Fibroblast of skin of right quadriceps (primary cell): ENCODE measurements around the gene DTHD1.

Experiments
- DNase-seq: peaks from one replicate; pipeline ENCODE4 v3.0.0-alpha.2; 2013

DTHD1 gene

DNA sequence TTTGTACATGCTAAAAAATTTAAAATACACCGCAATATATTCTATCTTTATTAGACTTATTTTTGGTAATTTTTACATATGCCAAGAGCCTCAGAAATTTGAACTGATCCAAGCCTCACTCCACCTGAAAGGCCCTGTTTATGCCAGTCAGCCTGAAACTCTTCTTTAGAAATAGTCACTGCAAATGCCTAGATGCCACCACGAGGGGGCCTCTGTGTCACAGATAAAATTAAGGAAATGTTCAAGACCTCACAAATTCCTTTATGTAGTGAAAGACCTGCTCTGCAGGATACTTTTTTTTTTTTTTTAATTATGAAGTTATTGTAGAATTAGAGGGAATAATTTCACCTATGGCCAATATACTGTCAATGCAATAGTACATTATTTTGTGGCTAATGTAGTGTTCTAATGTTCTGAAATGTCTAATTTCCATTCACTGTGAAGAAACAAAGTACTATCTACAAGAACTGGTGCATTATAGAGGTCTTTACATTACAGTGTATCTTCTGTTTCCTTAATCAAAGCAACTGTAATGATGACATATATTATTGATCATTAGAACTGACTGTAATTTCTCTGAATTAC is 69.8 kb downstream of the DTHD1 start:
- DNase-seq = peak; percentile 12

DNA sequence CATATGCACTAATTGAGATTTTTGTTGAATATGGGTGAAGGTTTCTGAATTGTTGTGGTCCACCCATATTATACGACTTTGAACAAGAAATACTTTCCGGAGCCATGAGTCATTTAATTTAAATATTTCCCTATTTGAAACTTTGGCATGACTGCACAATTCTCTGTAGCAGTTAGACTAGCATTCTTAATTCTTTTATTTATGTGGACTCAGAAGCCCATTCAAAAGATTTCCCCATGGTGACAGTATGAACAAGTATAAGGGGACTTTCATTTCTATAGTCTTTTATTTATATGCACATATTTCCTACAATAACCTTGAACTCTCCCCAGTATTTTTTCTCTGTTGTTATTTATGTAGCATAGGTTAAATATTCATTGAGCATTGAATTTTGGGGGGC is 72.6 kb downstream of the DTHD1 start:
- DNase-seq = no peak

DNA sequence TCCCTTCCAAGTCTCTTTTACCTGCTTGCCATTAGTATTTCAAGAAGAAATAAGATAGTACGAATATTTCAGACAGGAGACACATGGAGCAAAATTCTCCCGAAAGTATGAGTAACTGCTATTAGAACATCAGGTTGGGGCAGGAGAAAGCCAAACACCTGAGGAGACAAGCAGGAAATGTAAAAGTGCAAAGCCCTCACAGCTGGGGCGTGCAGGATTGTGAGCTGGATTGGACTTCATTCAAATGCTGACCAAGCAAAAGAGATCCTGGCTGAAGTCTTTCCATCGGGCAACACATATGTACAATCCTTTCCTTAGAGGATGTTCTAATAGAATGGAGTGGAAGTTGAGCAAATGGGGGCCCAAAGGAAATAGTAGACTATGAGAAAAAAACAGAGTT is 76.8 kb downstream of the DTHD1 start:
- no peak for DNase-seq

DNA sequence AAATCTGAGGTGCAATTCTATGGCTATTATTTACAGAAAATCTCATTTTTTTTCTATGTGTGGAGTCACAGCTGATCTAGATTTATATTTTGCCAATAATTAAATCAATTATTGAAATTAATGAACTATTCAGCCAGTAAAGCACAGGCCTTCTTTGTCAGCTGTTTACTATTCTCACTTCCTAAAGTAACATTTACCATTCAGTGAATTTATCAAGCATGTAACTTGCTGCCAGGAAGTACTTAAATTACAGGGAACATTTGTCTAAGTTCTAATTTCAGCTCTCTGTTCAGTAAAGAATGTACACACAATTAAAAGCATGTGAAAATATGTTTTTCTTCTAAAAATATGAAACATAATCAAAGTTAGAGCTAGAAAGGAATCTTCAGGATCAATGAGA is 79.3 kb downstream of the DTHD1 start:
- no peak for DNase-seq

DNA sequence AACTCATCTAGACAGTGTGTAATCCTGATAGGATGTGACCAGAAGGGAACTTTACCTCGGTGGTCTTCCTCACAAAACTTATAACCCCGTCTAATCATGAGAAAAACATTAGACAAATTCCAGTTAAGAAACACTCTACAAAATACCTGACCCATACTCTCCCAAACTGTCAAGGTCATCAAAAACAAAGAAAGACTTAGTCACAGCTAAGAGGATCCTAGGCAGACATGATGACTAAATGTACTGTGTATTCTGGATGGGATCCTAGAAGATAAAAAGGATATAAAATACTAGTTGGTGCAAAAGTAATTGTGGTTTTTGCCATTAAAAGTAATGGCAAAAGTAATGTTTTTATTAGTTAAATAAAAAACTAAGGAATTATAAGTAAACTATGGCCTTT is 81.6 kb downstream of the DTHD1 start:
- no peak for DNase-seq

DNA sequence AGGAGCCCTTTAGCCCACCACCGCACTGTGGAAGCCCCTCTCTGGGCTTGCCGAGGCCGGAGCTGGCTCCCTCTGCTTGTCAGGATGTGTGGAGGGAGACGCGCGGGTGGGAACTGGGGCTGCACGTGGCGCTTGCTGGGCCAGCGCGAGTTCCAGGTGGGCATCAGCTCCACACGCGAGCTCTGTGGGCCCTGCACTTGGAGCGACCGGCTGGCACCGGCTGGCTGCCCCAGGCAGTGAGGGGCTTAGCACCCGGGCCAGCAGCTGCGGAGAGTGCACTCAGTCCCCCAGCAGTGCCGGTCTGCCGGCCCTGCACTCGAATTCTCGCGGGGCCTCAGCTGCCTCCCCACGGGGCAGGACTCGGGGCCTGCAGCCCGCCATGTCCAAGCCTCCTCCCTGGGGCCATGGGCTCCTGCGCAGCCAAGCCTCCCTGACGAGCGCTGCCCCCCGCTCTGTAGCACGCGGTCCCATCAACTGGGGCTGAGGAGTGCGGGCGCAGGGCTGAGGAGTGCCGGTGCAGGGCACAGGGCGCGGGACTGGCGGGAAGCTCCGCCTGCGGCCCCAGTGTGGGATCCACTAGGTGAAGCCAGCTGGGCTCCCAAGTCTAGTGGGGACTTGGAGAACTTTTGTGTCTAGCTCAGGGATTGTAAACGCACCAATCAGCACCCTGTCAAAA is 93.6 kb downstream of the DTHD1 start:
- no peak for DNase-seq

DNA sequence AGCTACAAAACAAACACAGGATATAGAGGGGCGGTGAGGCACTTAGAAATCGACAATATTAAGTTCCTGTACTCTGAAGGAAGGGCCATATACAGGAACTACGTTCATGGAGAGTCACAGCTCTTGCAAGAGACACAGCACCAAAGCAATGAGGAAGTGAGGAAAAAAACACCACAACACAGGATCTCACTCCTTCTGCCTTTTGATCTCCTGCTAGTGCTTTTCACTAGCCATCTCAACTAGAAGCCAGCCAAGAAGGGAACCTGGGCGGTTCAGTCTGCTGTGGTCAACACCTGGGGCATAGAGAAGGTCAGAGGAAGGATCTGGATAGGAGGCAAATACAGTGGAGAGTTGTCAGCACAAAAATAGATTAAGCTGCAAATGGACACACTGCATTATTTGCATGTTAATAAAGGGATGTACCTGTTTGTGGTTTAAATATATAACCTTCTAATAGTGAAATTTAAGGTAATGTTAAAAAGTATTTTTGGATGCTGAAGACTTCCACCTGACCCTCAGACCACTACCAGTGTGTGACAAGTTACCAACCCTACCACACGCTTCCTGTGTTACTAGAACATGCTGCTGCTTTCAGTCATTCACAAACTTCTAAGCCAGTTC is 104.6 kb downstream of the DTHD1 start:
- no peak for DNase-seq

DNA sequence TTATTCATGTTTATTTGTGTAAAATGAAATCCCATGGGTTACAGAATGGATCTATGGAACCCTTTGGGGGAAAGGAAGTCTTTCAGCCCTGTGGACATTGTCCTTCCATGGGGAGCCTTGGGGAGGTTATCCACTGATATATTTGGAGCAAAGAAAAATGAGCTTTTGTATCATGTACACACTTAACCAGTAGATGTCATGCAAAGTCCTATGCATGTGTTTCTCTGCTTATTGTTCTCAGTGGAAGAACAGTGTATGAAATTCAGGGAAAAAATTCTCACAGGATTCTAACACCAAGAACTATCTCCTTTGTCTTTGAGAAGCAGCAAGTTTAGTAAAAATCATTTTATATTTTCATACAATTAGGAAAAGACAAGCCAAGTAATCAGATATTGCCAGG is 105.3 kb downstream of the DTHD1 start:
- DNase-seq = no peak

DNA sequence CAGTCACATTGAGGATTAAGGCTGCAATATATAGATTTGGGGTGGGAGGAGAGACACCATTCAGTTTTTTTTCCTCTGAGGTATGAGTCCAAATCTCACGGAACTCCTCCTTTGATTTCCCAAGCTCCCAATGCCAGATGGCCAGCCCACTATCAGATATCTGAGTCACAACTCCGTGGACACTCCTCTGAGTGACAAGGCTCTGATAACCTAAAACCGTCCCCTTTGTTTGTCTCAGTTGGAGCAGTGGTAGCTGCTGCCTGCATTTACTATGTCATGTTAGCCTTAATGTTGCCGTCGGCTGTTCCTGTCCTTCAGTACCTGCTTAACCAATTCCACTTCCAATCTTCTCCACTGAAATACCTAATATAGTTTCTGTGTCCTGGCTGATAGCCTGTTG is 107.3 kb downstream of the DTHD1 start:
- no peak for DNase-seq

DNA sequence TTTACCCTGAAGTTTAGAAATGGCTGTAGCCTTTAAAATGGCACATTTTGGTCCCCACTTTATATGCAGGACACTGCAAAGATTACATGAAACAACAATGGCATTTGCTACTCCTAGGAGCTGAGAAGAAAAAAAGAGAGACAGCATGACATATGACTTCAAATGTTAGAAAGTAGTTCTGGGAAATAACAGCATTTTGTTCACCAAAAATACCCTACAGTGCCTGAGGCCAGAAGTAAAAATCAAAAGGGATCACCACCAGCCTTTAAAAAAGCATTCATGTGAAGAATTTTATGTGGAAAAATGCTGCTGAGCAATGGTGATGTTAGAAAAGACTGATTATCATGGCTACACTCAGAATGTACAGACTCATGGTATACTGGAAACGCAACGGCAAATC is 110.0 kb downstream of the DTHD1 start:
- no peak for DNase-seq

DNA sequence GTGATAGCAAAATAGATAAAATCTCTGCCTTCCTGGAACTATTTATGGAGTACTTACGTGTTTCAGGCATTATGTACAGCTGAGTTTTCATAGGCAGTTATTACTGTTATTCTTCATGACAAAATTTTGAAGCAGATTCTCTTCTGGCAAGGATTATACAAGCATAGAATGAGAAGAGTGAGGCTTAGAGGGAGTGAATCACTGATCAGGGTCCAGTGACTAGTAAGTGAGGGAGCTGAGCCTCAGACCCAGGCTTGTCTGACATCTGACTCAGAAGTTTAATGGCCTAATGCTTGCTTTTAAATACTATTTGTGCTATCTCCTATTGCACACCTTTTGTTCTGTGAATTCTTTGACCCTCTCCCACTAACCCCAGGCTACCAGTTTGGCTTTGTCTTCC is 110.6 kb downstream of the DTHD1 start:
- no peak for DNase-seq

DNA sequence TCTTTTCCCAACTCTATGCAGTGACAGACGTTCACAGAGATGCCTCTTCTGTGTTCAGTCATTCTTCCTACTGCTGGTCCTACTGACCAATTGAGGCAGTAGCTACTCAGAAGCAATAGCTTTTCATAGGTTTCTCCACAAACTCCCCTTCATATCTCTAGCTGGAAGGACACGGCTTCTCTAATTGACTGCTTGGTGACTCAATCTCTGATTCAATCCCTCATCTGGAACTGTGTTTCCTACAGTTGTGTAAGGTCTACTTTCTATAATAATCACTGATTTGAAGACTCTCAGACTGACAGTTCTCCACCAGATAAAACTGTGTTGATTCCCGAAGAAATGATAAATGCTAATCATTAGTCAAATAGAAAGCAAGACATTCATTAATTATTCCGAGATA is 111.5 kb downstream of the DTHD1 start:
- no peak for DNase-seq
